Measurements from ENCODE around the gene ADH7. TPM values are rescaled to one million over a fixed set of nuclear protein-coding genes. Genes with fewer than 3 reads are reported as not detected.
"Not testable (repeated sequence)": the region's sequence is repeated elsewhere in the genome, so short reads cannot be mapped to it uniquely, and the experiment has no call there.

ADH7 gene
- total RNA-seq, 1 experiment from 2014 or later = not detected

DNA sequence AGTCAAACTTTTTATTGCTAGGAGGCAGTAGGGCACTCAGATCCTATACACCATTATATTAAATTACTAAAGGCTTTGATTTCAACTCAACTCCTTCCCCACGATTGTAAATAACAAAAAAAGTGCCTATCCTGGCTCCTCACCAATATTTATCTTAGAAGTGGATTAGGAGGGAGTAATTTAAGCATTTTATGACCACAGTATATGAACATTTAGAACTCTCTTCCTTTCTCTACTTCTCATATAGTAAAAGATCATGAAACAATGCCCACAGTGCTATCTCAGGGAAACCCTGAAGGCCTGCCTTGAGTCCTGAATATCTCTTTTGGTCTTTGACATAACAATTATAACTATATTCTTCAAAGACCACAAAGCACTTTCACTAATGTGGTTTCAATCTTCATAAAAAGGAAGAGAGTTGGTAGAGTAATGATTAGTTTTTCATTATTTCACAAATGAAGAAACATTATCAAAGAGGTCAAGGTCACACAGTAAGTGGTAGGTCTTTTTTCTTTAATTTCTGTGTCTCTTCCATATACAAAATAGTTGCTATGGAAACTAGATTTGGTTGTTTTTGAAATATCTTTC, 53.5 kb downstream of the ADH7 start:
- DNase-seq (ENCODE audit: low read depth) = no peak

DNA sequence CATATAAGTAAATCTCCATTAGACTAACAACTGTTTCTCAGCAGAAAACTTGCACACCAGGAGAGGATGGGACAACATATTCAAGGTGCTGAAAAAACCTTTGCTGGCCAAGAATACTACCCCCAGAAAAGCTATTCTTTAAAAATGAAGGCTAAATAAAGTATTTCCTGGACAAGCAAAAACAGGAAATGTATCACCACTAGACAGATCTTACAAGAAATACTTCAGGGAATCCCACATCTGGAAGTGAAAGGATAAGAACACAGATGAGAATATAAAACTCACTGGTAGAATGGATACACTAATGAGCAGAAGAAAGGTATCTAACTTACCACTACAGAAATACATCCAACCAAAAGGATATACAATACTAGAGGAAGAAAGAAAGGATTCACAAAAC, 55.6 kb downstream of the ADH7 start:
- DNase-seq (ENCODE audit: low read depth) = no peak

DNA sequence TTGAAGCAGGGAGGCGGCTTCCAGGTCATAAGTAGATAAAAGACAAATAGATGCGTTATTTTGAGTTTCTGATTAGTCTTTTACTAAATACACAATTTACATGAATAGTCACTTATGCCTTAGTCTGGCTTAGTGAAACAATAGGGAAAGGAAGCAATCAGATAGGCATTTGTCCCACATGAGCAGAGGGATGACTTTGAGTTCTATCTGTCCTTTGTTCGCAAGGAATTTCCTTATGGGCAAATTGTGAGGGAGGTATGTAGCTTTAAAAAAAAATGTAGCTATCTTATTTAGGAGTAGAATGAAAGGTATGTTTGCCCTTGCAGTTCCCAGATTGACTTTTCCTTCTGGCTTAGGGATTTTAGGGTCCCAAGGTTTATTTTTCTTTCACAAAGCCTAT, 56.3 kb downstream of the ADH7 start:
- no peak for DNase-seq (ENCODE audit: low read depth)

DNA sequence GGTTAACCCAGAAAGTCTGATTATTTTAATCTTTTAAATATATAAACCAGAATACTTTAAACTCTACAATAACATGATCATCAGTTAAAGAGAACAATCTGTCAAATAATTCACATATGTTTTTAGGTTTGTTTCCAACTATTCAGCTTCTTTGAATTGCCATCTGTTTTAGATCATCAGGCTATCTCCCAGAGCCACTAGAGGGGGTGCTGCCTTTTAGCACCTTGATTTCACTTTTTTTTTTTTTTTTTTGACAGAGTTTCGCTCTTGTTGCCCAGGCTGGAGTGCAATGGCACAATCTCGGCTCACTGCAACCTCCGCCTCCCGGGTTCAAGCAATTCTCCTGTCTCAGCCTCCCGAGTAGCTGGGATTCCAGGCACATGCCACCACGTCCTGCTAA, 57.8 kb downstream of the ADH7 start:
- peak; percentile 20 for DNase-seq (ENCODE audit: low read depth)

DNA sequence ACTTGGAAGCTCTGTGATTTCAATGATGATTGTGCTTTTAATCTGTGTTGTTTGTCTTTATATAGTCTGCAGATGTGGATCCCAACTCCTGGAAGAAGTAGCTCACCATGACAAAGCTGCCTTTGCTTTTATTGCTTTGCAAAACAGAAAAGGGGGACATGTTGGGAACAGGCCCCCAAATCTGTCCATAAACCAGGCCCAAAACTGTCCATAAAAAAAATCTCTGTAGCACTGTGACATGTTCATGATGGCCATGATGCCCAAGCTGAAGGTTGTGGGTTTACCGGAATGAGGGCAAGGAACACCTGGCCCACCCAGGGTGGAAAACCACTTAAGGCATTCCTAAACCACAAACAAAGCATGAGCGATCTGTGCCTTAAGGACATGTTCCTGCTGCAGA, 62.7 kb downstream of the ADH7 start:
- DNase-seq (ENCODE audit: low read depth) = not testable (repeated sequence)

DNA sequence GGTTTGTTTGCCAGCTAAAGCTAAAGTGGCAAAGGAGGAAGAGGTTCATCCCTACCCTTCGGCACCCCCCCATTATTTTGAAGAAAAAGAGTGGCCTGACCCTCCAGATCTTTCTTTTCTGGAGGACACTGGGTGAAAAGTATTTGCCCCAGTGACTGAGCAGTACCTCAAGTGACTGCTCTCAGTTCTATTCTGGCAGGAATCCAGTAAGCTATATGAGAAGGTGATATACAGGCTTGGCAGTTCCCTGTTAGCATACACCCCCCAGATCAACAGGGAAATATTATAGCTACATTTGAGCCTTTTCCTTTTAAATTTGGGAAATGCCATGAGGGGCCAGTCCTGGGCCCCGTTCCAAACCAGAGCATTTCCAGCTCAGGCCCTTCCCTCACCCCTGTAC, 67.3 kb downstream of the ADH7 start:
- DNase-seq (ENCODE audit: low read depth) = not testable (repeated sequence)

DNA sequence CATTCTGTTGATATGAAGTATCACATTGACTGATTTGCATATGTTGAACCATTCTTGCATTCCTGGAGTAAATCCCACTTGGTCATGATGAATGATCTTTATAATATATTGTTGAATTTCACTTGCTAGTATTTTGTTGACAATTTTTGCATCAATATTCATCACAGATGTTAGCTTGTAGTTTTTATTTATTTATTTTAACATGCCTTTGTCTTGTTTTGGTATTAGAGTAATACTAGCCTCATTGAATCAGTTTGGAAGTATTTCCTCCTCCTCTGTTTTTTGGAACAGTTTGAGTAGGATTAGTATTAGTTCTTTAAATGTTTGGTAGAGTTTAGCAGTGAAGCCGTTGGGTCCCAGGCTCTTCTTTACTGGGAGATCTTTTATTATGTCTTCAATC, 68.7 kb downstream of the ADH7 start:
- DNase-seq (ENCODE audit: low read depth) = no peak

DNA sequence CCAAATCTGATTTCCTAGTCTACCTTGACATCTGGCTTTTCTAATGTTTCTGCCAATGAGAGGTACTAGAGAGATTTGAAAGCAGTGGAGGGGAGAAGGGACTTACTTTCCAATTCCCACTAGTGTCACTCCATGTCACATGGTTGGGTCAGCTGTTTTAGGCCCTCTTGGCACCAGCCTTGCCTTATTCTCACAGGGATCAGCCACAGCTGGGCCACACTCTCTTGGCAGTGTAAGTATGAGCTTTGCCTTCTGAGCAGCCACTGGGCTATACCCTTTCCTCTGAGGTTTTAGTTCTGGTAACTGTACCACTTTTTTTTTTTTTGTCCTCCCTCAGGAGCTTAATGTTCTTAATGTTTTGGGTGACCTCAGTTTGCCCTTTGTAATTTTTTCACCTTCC, 72.4 kb downstream of the ADH7 start:
- DNase-seq (ENCODE audit: low read depth) = no peak

Other genes starting within 250 kb of the ADH7 start
- gene ADH6, start 216.1 kb downstream of the ADH7 start, total RNA-seq (2014; rRNA removed; shearing (Covaris generic)) = not detected in 2 replicates
- gene ADH1A, start 144.4 kb downstream of the ADH7 start, total RNA-seq (2014; rRNA removed; shearing (Covaris generic)) = not detected in 2 replicates
- gene ADH1B, start 113.9 kb downstream of the ADH7 start, total RNA-seq (2014; rRNA removed; shearing (Covaris generic)) = not detected in 2 replicates
- gene ADH1C, start 82.6 kb downstream of the ADH7 start, total RNA-seq (2014; rRNA removed; shearing (Covaris generic)) = not detected in 2 replicates
- gene C4orf17, start 75.7 kb upstream of the ADH7 start, total RNA-seq (2014; rRNA removed; shearing (Covaris generic)) = not detected in 2 replicates
- gene TRMT10A, start 128.7 kb upstream of the ADH7 start, total RNA-seq (2014; rRNA removed; shearing (Covaris generic)) = 6.9 and 7.9 TPM in 2 replicates
- gene MTTP, start 139.5 kb upstream of the ADH7 start, total RNA-seq (2014; rRNA removed; shearing (Covaris generic)) = 0.02 TPM in 1 of 2 replicates, not detected in the other
- gene C4orf54, start 222.5 kb upstream of the ADH7 start, total RNA-seq (2014; rRNA removed; shearing (Covaris generic)) = under 0.01 TPM in 1 of 2 replicates, not detected in the other